GM21529 (cell line): ENCODE results near the gene RNF8.
"Not testable (repeated sequence)": the region's sequence is repeated elsewhere in the genome, so short reads cannot be mapped to it uniquely, and the experiment has no call there.

Source experiments
- ATAC-seq: cut with Tn5 transposase; IDR thresholded peaks from one replicate; pipeline ENCODE4 v1.9.1; 2021; ENCODE audit not compliant: unreplicated experiment

RNF8 gene

GRCh38 chr6:37321516-37322415, 32.0 kb upstream of the RNF8 start:
- ATAC-seq, result no peak

DNA sequence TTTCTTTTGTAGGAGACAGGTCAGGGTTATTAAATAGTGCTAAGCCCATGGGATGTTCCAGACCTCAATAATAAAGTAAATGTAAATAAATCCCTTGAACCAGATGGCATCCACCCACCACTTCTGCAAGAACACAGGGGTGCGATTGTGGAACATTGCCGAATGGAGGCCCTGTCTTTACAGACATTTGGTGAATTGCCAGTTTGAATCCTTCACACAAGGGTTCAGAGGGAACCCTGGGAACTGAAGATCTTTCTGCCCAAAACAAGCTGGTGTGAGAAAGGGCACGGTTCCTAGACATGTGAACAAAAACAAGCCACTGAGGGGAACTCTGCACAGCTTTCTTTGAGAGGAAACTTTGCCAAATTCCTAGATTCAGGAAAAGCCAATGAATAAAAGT, 30.2 kb upstream of the RNF8 start:
- ATAC-seq, result no peak

- ATAC-seq, result no peak
Measured at GRCh38 chr6:37324131-37325033, 29.4 kb upstream of the RNF8 start.

- not testable (repeated sequence) for ATAC-seq
Measured at GRCh38 chr6:37330345-37330744, 23.4 kb upstream of the RNF8 start.

DNA sequence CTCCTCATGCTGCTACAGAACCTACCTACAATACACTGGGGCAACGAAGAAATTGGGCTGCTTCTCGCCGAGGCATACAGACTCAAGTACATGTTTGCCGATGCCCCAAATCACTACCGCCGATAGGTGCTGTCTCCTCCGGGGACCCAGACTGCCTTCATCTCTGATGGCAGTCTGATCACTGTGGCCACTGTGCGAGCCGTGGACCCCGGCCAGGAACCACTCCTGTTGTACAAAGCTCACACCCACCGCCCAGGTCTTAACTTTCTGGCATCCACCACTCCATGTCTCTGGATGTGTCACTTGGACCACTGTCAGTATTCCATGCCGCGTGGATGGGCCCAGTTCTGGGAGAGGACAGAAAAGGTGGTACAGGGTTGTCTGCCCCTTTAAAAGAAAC, 22.7 kb upstream of the RNF8 start:
- no peak for ATAC-seq

GRCh38 chr6:37332894-37333293, 20.9 kb upstream of the RNF8 start:
- no peak for ATAC-seq

- no peak for ATAC-seq
Measured at GRCh38 chr6:37334047-37334446, 19.7 kb upstream of the RNF8 start.

GRCh38 chr6:37338317-37338716, 15.5 kb upstream of the RNF8 start:
- not testable (repeated sequence) for ATAC-seq

GRCh38 chr6:37338745-37339255, 15.0 kb upstream of the RNF8 start:
- ATAC-seq, result no peak

- no peak for ATAC-seq
Measured at GRCh38 chr6:37339741-37340638, 13.8 kb upstream of the RNF8 start.

- no peak for ATAC-seq
Measured at GRCh38 chr6:37340639-37340943, 13.2 kb upstream of the RNF8 start.

GRCh38 chr6:37343248-37343647, 10.5 kb upstream of the RNF8 start:
- ATAC-seq, result no peak

GRCh38 chr6:37344308-37344707, 9.5 kb upstream of the RNF8 start:
- ATAC-seq, result no peak

- ATAC-seq, result not testable (repeated sequence)
Measured at GRCh38 chr6:37345804-37346203, 8.0 kb upstream of the RNF8 start.

DNA sequence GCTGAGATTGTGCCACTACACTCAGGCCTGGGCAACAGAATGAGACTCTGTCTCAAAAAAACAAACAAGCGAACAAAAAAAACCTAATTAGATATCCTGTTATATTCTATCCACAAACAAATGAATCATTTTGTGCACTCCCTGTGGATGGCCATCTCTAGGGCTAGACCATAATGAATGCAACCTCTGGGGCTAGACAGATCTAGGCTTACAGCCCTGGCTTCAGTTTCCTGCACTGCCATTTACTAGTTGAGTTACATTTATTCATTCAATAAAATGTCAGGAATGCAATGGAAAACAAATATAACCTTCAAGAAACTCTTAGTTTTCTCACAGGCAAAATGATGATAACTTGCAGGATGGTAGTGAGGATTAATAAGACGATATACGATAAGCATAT, 6.6 kb upstream of the RNF8 start:
- no peak for ATAC-seq

DNA sequence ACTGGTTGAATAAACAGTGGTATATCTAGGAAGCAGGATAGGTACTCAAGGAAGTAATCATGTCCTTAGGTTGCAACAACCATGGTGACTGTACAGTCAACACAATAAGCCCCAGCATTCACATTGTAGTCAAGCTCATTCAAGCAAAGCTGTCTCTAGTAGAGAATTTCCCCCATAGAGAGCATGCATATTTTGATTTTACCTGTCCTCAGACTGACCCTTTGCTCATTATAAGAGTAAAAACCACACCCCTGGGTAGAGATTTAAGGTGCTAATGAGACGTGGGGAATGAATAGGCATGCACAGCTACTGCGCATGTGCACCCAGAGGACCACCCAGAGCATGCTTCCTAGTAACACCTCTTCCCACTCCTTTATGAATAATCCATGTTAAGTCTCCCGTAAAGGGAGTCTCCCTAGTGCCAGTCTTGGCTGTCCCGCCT, 6.1 kb upstream of the RNF8 start:
- ATAC-seq, result no peak

DNA sequence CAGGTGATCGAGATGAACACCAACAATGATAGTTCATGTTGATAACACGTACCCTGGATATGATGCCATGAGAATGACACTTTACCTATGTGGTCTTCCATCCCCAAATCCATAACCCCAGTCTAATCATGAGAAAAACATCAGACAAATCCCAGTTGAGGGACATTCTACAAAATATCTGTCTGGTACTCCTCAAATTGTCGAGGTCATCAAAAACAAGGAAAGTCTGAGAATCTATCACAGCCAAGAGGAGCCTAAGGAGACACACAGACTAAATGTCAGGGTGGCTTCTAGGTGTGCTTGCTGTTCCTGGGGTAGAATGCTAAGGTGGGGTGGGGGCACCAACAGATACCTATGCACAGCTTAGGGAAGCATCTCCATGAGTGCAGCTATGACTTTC, 2.8 kb upstream of the RNF8 start:
- no peak for ATAC-seq

DNA sequence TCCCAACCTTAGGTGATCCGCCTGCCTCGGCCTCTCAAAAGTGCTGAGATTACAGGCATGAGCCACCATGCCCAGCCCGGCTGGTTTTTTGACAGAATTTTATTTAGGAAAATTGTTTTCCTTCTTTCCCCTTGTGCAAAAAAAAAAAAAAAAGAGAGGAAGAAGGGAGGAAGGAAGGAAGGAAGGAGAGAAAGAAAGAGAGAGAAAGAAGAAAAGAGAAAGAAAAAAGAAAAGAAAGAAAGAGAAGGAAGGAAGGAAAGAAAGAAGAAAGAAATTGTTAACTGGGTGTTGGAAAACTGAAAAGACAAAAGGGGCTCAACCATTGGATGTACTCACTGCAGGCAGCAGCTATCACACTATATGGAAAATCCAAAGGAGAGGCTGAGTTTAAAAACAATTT, 1.4 kb upstream of the RNF8 start:
- ATAC-seq, result no peak

DNA sequence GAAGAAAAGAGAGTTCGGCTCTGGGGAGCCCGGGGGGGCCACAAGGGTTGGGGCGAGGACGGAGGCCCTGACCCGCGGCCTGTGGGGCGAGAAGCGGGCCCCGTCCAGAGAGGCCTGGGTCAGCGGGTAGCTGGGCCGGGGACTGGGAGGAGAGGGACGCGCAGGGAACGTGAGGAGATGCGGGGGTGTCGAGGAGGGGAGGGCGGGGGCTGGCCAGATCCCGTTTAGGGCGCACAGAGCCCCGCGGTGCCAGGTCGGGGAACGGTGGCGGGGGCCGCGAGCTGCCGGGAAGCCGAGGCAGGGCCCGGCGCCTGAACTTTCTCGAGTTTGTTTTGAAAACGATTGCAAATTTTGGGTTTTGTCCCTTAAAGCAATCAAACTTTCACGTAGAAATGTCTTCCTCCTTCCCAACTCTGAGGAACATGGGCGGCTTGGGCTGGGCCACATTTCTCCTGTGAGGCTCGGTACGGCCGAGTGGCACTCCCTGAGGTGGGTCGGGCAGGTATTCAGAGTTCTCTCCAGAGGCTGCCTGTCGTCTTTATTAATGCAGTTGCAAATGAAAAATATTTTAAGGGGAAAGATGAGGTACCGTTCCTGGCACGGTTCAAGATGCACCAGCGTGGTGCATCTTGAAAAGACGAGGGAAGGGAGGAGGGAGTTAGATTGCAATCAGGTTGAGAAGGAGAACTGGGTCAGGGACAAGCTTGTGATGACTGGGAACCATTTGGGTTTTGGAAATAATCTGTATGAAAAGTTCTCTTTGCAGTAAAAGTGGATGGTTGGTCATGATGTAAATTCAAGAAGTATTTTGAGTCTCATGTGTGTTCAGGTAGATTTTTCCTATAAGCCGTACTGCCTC, 972 bp downstream of the RNF8 start:
- no peak for ATAC-seq

GRCh38 chr6:37357288-37357687, 3.5 kb downstream of the RNF8 start:
- ATAC-seq, result no peak
